NCI-H748 treated with DMSO at 0.1 percent for 48 hours (cell line): Measurements from ENCODE around the gene POU2F1.

Experiments used
- DNase-seq: peaks from one replicate; lab custom pipeline; 2025; lab: John Stamatoyannopoulos, UW

Gene POU2F1

GRCh38 chr1:167442142-167442848 lies 221.6 kb downstream of the POU2F1 start:
- peak; percentile 61 for DNase-seq

GRCh38 chr1:167442854-167443565 lies 222.3 kb downstream of the POU2F1 start:
- DNase-seq, result no peak

GRCh38 chr1:167443757-167444156 lies 223.1 kb downstream of the POU2F1 start:
- no peak for DNase-seq

DNA sequence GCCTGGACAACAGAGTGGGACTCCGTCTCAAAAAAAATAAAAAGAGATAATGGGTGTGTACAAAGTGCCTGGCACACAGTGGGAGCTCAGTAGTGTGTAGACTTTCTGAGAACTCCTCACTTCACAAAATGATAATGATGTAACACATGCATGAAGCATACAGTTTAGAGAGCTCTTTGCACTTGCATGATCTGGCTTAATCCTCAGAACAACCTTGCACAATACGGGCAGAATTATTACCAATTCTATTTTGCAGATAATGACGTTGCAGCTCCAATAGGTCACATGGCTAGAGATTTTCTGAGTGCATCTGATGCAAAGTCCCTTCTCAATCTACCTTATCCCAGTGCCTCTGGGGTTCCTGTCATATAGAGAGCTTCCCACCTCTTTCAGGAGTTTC lies 226.3 kb downstream of the POU2F1 start:
- no peak for DNase-seq

DNA sequence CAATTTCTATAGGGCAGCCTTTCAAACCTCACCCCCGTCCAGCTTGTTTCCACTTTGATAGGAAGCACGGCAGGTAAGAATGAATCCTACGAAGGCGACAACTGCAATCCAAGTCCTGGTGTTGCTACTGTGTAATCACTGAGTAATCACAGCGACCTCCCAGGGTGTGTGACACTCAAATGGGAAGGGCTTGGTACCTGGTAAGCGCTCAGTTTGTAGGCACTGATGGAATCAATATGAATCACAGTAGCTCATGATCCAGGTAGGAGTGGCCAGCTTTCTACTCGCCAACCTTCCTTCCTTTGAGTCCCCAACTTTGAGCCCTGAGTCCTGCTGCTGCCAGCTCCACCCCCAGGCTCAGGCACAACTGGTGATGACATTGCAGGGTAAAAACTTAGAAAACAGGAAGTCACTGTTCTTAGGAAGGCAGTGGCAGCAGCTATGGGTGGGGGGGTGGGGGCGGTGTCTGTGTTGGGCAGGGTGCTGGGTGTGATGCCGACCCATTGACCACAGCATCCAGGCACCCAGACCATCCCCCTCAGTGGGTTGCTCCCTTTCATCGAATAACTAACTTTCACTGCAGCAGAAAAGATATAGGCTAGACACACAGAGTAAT lies 226.9 kb downstream of the POU2F1 start:
- DNase-seq, result no peak

DNA sequence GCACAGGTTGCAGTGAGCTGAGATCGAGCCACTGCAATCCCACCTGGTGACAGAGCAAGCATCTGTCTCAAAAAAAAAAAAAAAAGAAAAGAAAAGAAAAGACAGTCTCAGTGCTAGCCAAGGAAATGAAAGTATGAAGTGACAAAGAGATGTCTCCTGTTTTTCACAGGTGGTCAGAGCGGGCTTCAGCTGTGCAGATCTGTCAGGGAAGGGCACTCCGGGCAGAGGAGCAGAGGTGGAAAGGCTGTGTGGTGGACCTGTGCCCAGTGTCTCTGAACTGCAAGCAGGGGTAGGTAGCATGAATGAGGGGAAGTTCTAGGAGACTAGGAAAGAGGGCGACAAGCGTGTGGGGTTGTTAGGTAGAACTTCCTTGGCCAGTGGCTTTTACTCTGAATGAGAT lies 230.2 kb downstream of the POU2F1 start:
- no peak for DNase-seq

- no peak for DNase-seq
Observed at GRCh38 chr1:167452483-167452882, 231.8 kb downstream of the POU2F1 start.

DNA sequence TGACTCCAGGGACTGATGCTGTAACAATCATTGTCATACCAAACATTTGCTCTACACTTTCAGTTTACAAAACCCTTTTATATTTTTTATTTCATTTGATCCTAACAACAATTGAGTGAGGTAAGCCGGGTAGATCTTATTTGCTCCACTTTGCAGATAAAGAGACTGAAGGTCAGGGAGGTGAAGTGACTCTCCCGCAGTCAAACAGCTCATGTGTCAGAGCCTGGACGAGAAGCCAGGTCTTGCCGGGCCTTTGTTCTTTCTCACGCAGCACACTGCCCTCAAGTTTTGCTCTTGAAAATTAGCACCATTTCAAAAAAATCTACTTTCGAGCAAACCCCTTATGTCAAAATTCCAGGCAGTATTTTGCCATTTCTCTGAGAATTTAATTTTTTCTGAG lies 232.4 kb downstream of the POU2F1 start:
- DNase-seq, result no peak

GRCh38 chr1:167454304-167454893 lies 233.7 kb downstream of the POU2F1 start:
- no peak for DNase-seq

DNA sequence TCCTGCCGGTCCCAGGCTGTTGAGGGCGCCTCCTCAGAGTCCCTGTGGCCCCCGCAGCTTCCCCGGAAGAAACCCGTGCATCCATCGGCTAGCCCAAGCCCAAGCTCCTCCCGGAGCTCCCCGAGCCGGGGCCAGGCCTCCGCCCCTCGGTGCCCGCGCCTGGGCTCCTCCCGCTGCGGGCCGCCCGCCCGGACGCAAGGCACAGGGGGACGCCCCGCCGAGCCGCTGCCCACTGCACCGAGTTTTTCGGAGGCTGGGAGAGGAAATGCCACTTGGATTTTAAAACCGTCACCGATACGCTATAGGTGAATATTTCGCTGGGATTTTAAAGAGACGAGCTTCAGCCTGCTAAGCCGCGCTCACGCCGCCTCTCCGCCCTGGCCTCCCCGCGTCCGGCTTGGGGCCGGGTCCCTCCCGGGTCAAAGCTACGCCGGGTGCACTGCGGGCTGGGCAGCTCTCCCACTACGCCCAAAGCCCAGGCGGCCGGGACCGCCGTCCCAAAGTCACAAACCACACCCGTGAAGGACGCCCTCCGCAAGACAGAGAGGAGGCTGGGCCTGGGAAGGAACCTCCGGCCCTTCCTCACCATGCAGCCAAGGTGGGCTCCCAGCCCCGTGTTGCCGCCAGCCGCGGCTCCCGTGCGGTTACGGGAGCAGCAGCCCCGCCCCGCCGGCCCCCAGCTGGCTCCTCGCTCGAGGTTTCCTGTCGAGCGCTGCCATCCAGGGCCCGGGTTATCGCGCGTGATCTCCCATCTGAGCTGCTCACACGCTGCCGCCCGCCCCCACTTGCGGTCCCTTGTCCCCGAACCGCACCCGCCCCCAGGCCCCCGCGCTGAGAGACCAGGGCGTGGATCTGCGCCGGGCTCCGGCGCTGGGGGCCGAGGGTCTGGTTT lies 234.5 kb downstream of the POU2F1 start:
- peak; percentile 15 for DNase-seq

GRCh38 chr1:167455786-167456446 lies 235.2 kb downstream of the POU2F1 start:
- DNase-seq, result no peak

GRCh38 chr1:167456524-167456923 lies 235.8 kb downstream of the POU2F1 start:
- no peak for DNase-seq

- DNase-seq, result no peak
Observed at GRCh38 chr1:167456926-167457325, 236.2 kb downstream of the POU2F1 start.

GRCh38 chr1:167457936-167458584 lies 237.4 kb downstream of the POU2F1 start:
- DNase-seq, result no peak

GRCh38 chr1:167460836-167461235 lies 240.2 kb downstream of the POU2F1 start:
- no peak for DNase-seq

- DNase-seq, result no peak
Observed at GRCh38 chr1:167462341-167462740, 241.7 kb downstream of the POU2F1 start.

DNA sequence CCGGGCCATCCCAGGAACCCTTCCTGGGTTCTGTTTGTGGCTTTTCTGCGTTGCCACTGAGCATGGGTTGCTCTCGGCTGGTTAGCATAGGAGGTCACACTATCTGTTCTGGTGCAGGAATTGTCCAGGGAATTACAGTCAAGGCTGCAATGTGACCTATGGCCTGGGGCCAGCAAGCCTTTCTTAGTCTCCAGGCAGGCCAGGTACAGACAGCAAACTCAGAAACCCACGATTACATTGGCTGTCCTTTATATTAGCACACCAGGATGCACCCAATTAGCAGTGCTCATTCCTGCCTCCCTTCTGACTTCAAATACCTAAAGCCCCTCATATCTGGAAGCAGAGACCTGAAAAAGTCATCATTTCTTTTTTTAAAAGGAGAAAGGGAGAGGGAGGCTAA lies 242.4 kb downstream of the POU2F1 start:
- DNase-seq, result no peak

DNA sequence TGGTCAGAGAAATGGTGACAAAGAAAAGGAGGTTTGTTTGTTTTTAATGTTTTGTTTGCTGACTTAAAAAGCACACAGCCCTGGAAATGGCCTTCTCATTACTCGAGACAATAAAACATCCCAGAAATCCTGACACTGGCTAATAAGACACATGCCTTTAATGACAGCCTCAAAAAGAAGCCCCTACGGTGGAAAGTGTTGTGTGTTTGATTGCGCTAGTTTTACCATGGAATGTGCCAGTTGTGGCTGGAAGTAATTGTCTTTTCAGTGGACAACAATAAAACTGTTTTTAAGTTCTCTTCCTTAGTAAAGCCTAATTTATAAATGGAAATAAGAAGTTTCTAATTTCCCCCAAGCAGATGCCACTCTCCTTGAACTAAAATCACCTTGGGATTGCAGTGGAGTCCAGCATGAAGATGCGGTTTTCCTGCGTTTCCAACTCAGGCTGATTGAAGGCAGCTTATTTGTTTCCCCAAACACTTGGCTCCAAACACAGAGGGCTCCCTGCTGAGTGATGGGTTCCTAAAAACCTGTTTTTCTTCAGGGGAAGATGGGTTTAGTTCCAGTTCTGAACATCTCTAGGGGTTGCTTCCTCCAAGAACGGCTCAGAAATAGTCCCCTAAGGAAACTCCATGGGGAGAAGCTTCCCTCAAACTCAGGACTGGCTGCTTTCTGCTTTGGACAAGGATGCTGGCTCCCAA lies 243.3 kb downstream of the POU2F1 start:
- DNase-seq, result no peak

GRCh38 chr1:167465018-167465417 lies 244.3 kb downstream of the POU2F1 start:
- no peak for DNase-seq

GRCh38 chr1:167465743-167466142 lies 245.1 kb downstream of the POU2F1 start:
- no peak for DNase-seq
